K562 (cell line): Measurements from ENCODE around the gene SLCO1A2. TPM values are rescaled to one million over a fixed set of nuclear protein-coding genes. Genes with fewer than 3 reads are reported as not detected.
A peak's percentile ranks its signal among the peaks of the same experiment; 100 is the strongest.

ENCODE experiments used
- ATAC-seq: fragments of 200-7000 bp; cut with Tn5 transposase; 3 replicates; pipeline ENCODE4 v1.9.1; 2020; ENCODE audit warnings: moderate library complexity
- BruUV-seq: library from RNA; stranded (reverse); fragments of 400-500 nt; replicated peaks from 2 replicates; lab custom pipeline; 2021; lab: Mats Ljungman, UMichigan
- CTCF ChIA-PET: fragments of 300-600 bp; formaldehyde crosslinking; extraction: SDS; loops from one replicate; lab custom pipeline; 2021; ENCODE audit warnings: low intra/inter-chr PET ratio; lab: Yijun Ruan, JAX
- POLR2A ChIA-PET: fragments of 300-600, 350-650 bp; sonication (Branson Sonifier 250); formaldehyde crosslinking; extraction: SDS; loops from one replicate; lab custom pipeline; 2021; ENCODE audit warnings: antibody characterized with exemption, inconsistent platforms; lab: Yijun Ruan, JAX
- DNase-seq, 4 experiments: peaks; one replicate each; pipeline versions ENCODE4 v3.0.0 to v3.0.0-alpha.2; 2011 to 2018; ENCODE audit warnings: low spot score in 3 of 4, mixed read lengths in 3 of 4; ENCODE audit errors: extremely low read depth in 1 of 4
- FAIRE-seq: peaks from 2 replicates; lab custom pipeline; 2011; peaks lifted over from hg19 to GRCh38; lab: Jason Lieb, UNC
- H2AFZ ChIP-seq: 2 replicates; pipeline ENCODE4 v1.6.0; 2011; ENCODE audit warnings: low read depth, low read length, control low read depth, inconsistent platforms
- H3K27ac ChIP-seq: fragments of 200-600 bp; 3 replicates; pipeline ENCODE4 v1.8.0; 2011; ENCODE audit warnings: low read depth, mild to moderate bottlenecking, control low read depth, inconsistent platforms, low read length, moderate library complexity, mixed read lengths; ENCODE audit errors: extremely low read depth
- H3K27me3 ChIP-seq, 2 experiments: fragments of 300-600 bp in 1 of 2; 2 replicates in 1 of 2; 3 replicates in 1 of 2; pipeline versions ENCODE4 v1.6.0 to v1.8.0; 2011; ENCODE audit warnings: inconsistent platforms in 2 of 2, low read length in 2 of 2, mild to moderate bottlenecking in 1 of 2, mixed read lengths in 1 of 2, moderate library complexity in 1 of 2; ENCODE audit not compliant: control insufficient read depth in 2 of 2, insufficient read depth in 2 of 2
- H3K36me3 ChIP-seq: fragments of 300-600 bp; 3 replicates; pipeline ENCODE4 v1.8.0; 2011; ENCODE audit warnings: mild to moderate bottlenecking, low read length, inconsistent platforms; ENCODE audit not compliant: control insufficient read depth, insufficient read depth
- H3K4me1 ChIP-seq, 2 experiments: fragments of 200-600 bp in 1 of 2; replicated peaks in 1 of 2; 2 replicates in 1 of 2; 3 replicates in 1 of 2; pipeline versions ENCODE4 v1.5.1 to v1.8.0; 2011; ENCODE audit warnings: inconsistent platforms in 2 of 2, low read length in 2 of 2, mild to moderate bottlenecking in 1 of 2, mixed read lengths in 1 of 2, moderate library complexity in 1 of 2; ENCODE audit not compliant: control insufficient read depth in 2 of 2, insufficient read depth in 2 of 2
- H3K4me2 ChIP-seq: 2 replicates; pipeline ENCODE4 v1.6.1; 2011; ENCODE audit warnings: low read length, control low read depth, inconsistent platforms, mixed read lengths; ENCODE audit not compliant: insufficient read depth
- H3K4me3 ChIP-seq: fragments of 200-600 bp; sonication (generic), shearing (Covaris generic); 2 replicates; pipeline ENCODE4 v1.5.1; 2016; ENCODE audit warnings: control low read depth, inconsistent platforms
- H3K79me2 ChIP-seq: fragments of 200-600 bp; 3 replicates; pipeline ENCODE4 v1.8.0; 2011; ENCODE audit warnings: low read length, inconsistent platforms; ENCODE audit not compliant: control insufficient read depth, insufficient read depth
- H3K9ac ChIP-seq, 2 experiments: 2 replicates each; pipeline versions ENCODE4 v1.6.0 to v1.6.1; 2011; ENCODE audit warnings: low read depth in 2 of 2, low read length in 2 of 2, control low read depth in 1 of 2, inconsistent platforms in 1 of 2, mild to moderate bottlenecking in 1 of 2, mixed read lengths in 1 of 2; ENCODE audit not compliant: insufficient read depth in 1 of 2
- H3K9me1 ChIP-seq: one replicate; pipeline ENCODE4 v1.6.0; 2011; ENCODE audit warnings: inconsistent platforms, mild to moderate bottlenecking, low read length, moderate library complexity; ENCODE audit not compliant: control insufficient read depth, insufficient read depth
- H3K9me3 ChIP-seq: replicated peaks from 2 replicates; pipeline ENCODE4 v1.5.1; 2011; ENCODE audit warnings: low read depth, low read length, inconsistent platforms; ENCODE audit not compliant: control insufficient read depth, insufficient read depth
- H4K20me1 ChIP-seq: replicated peaks from 2 replicates; pipeline ENCODE4 v1.6.1; 2011; ENCODE audit warnings: low read length, inconsistent platforms, mixed read lengths; ENCODE audit not compliant: control insufficient read depth, insufficient read depth
- E2F3 ChIP-seq: fragments of 250-450 bp; sonication (Bioruptor Pico); IDR thresholded peaks from 2 replicates; pipeline ENCODE4 v1.4.0; 2020; ENCODE audit warnings: mild to moderate bottlenecking
- FOXK2 ChIP-seq, 2 experiments: fragments of 450-650 bp; IDR thresholded peaks in 1 of 2; conservative IDR thresholded peaks in 1 of 2; 2 replicates each; pipeline ENCODE4 v1.6.1; 2016; ENCODE audit warnings: low read depth in 2 of 2, mild to moderate bottlenecking in 1 of 2
- NONO ChIP-seq, 2 experiments: fragments of 200-400 bp in 1 of 2; fragments of 450-650 bp in 1 of 2; formaldehyde crosslinking in 1 of 2; IDR thresholded peaks; 2 replicates each; pipeline ENCODE4 v1.6.1; 2017; ENCODE audit warnings: low read depth in 2 of 2, mild to moderate bottlenecking in 2 of 2, moderate library complexity in 2 of 2, low read length in 1 of 2
- POU5F1 ChIP-seq: fragments of 150-350 bp; IDR thresholded peaks from 2 replicates; pipeline ENCODE4 v1.6.1; 2014; ENCODE audit warnings: borderline replicate concordance, low read length, low read depth, mild to moderate bottlenecking; ENCODE audit not compliant: partially characterized antibody
- RBM17 ChIP-seq: fragments of 200-400 bp; formaldehyde crosslinking; IDR thresholded peaks from 2 replicates; pipeline ENCODE4 v1.6.1; 2017; ENCODE audit warnings: low read depth, mild to moderate bottlenecking, low read length, borderline replicate concordance
- RBM25 ChIP-seq: fragments of 200-400 bp; formaldehyde crosslinking; IDR thresholded peaks from 2 replicates; pipeline ENCODE4 v1.6.1; 2018; ENCODE audit warnings: low read length, low read depth, moderate library complexity; ENCODE audit not compliant: severe bottlenecking
- SRSF9 ChIP-seq: fragments of 200-400 bp; formaldehyde crosslinking; IDR thresholded peaks from 2 replicates; pipeline ENCODE4 v1.6.1; 2017; ENCODE audit warnings: low read depth, low read length, borderline replicate concordance
- ZBTB17 ChIP-seq: fragments of 450-650 bp; formaldehyde crosslinking; IDR thresholded peaks from 2 replicates; pipeline ENCODE4 v1.4.0; 2020; ENCODE audit warnings: mild to moderate bottlenecking
- ZNF146 ChIP-seq: IDR thresholded peaks from one replicate; pipeline ENCODE4 v1.6.1; 2018; ENCODE audit warnings: missing compliant biosample characterization; ENCODE audit not compliant: unreplicated experiment
- WGBS: fragments of 100-300 bp; shearing (Covaris generic); methylation state at CpG from one replicate; pipeline ENCODE4 v1.1.6; 2016; ENCODE audit warnings: low coverage, mixed read lengths; ENCODE audit not compliant: insufficient coverage; ENCODE audit errors: missing lambda C conversion rate; 5-methylcytosine and 5-hydroxymethylcytosine counted together
- in situ Hi-C: fragments of 300-500 bp; cut with MboI; formaldehyde crosslinking; loops from 4 replicates; pipeline ENCODE4 v1.15.0; 2018; ENCODE audit warnings: inconsistent platforms, mixed read lengths
- intact Hi-C: fragments of 100-400 bp; cut with micrococcal nuclease; formaldehyde crosslinking; loops from 2 replicates; pipeline ENCODE4 v1.14.2; 2022
- polyA plus RNA-seq, 8 experiments: library from polyadenylated mRNA; depleted of rRNA in 4 of 8; stranded (reverse) in 5 of 8; unstranded in 3 of 8; fragments of >200 nt; fragmentation: Nextera tagmentation in 2 of 8; fragmentation: Illumina TruSeq in 1 of 8; extraction: Ambion mirVana in 2 of 8; extraction: Trizol in 1 of 8; gene quantifications; 2 replicates each; pipeline versions ENCODE4 v1.2.1 to v1.2.3, GENCODE V29; 2011 to 2014; ENCODE audit warnings: inconsistent platforms in 1 of 8, missing spikeins in 1 of 8
- total RNA-seq, 7 experiments: library from RNA; depleted of rRNA in 6 of 7; stranded (reverse); fragments of >200 nt in 6 of 7; fragmentation: Illumina TruSeq in 2 of 7; extraction: Trizol in 2 of 7; gene quantifications; 2 replicates each; pipeline versions ENCODE4 v1.2.1 to v1.2.3, GENCODE V29; 2011 to 2021; ENCODE audit warnings: low replicate concordance in 1 of 7
- TF ChIP-seq, protein P1 (sequence below): sonication (generic); formaldehyde crosslinking; IDR thresholded peaks from 2 replicates; pipeline ENCODE4 v1.8.0; 2023; ENCODE audit warnings: mild to moderate bottlenecking, missing genetic modification reagents

SLCO1A2 gene
- total and polyA plus RNA-seq, 9 of the 15 experiments (the other 6 are each of a cell fraction or from before 2014, with no cell fraction given) = 1.2 to 4.4 (median 2.6) TPM

- Histone ChIP-seq H2AFZ (no peak overlapping the region), H3K27ac (no peak overlapping the region), H3K9me3 (no peaks in the 10 kb centered on the region), H3K9ac (no peak overlapping the region), H3K4me1 (no peaks in the 10 kb centered on the region), H4K20me1 (no peaks in the 10 kb centered on the region), H3K36me3 (no peaks in the 10 kb centered on the region), H3K4me2 (no peak overlapping the region), H3K79me2 (no peaks in the 10 kb centered on the region), H3K4me3 (no peak overlapping the region), H3K27me3 (no peaks in the 10 kb centered on the region), H3K9me1 (no peaks in the 10 kb centered on the region)
- no peak for FAIRE-seq
- ChIA-PET POLR2A (no interaction called here), CTCF (no interaction called here)
- TF ChIP-seq RBM17 = no peak
- TF ChIP-seq RBM25 = peak; percentile 63
- TF ChIP-seq, protein P1, sequence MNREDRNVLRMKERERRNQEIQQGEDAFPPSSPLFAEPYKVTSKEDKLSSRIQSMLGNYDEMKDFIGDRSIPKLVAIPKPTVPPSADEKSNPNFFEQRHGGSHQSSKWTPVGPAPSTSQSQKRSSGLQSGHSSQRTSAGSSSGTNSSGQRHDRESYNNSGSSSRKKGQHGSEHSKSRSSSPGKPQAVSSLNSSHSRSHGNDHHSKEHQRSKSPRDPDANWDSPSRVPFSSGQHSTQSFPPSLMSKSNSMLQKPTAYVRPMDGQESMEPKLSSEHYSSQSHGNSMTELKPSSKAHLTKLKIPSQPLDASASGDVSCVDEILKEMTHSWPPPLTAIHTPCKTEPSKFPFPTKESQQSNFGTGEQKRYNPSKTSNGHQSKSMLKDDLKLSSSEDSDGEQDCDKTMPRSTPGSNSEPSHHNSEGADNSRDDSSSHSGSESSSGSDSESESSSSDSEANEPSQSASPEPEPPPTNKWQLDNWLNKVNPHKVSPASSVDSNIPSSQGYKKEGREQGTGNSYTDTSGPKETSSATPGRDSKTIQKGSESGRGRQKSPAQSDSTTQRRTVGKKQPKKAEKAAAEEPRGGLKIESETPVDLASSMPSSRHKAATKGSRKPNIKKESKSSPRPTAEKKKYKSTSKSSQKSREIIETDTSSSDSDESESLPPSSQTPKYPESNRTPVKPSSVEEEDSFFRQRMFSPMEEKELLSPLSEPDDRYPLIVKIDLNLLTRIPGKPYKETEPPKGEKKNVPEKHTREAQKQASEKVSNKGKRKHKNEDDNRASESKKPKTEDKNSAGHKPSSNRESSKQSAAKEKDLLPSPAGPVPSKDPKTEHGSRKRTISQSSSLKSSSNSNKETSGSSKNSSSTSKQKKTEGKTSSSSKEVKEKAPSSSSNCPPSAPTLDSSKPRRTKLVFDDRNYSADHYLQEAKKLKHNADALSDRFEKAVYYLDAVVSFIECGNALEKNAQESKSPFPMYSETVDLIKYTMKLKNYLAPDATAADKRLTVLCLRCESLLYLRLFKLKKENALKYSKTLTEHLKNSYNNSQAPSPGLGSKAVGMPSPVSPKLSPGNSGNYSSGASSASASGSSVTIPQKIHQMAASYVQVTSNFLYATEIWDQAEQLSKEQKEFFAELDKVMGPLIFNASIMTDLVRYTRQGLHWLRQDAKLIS (CRISPR knock-in tag) = no peak
- no peak for TF ChIP-seq POU5F1
- TF ChIP-seq ZBTB17 (CRISPR knock-in tag) = no peak
- TF ChIP-seq FOXK2 (conservative IDR thresholded peaks at IDR 0.05 in 1 of 2, IDR thresholded peaks at IDR 0.05 in 1 of 2; ENCODE audit: low read depth in 2 of 2) = no peak
- TF ChIP-seq E2F3 = no peak
- TF ChIP-seq SRSF9 = no peak
- peak; percentile 91 for TF ChIP-seq ZNF146
- TF ChIP-seq NONO (IDR thresholded peaks at IDR 0.05; ENCODE audit: low read depth in 2 of 2, low read length in 1 of 2) = no peak
- no peak for ATAC-seq
- no peak for DNase-seq
- 10% methylated on average over 3 of the region's 3 CpGs for WGBS
- intact Hi-C loops = no loop called here
- no TSS peak for BruUV-seq
- in situ Hi-C loops = no loop called here
Observed at GRCh38 chr12:21257172-21257571, 77.5 kb downstream of the SLCO1A2 start.
